NCI-H1092 treated with DMSO at 0.1 percent for 48 hours (cell line): ENCODE measurements around the gene GRIA1.

Source experiments
- DNase-seq: peaks from one replicate; lab custom pipeline; 2025; lab: John Stamatoyannopoulos, UW

GRIA1 gene

GRCh38 chr5:153613144-153613543, 122.7 kb downstream of the GRIA1 start:
- DNase-seq, result no peak

- no peak for DNase-seq
Measured at GRCh38 chr5:153613672-153614071, 123.2 kb downstream of the GRIA1 start.

GRCh38 chr5:153617190-153617589, 126.7 kb downstream of the GRIA1 start:
- DNase-seq, result no peak

GRCh38 chr5:153618307-153618706, 127.8 kb downstream of the GRIA1 start:
- no peak for DNase-seq

GRCh38 chr5:153618867-153619266, 128.4 kb downstream of the GRIA1 start:
- no peak for DNase-seq

GRCh38 chr5:153619771-153620170, 129.3 kb downstream of the GRIA1 start:
- DNase-seq, result no peak

- DNase-seq, result no peak
Measured at GRCh38 chr5:153623124-153623523, 132.7 kb downstream of the GRIA1 start.

- DNase-seq, result no peak
Measured at GRCh38 chr5:153623751-153624450, 133.4 kb downstream of the GRIA1 start.

GRCh38 chr5:153624451-153624765, 133.9 kb downstream of the GRIA1 start:
- DNase-seq, result no peak

GRCh38 chr5:153625826-153626354, 135.4 kb downstream of the GRIA1 start:
- no peak for DNase-seq

- DNase-seq, result no peak
Measured at GRCh38 chr5:153626836-153627235, 136.4 kb downstream of the GRIA1 start.

- no peak for DNase-seq
Measured at GRCh38 chr5:153629027-153629895, 138.8 kb downstream of the GRIA1 start.

- no peak for DNase-seq
Measured at GRCh38 chr5:153630546-153630945, 140.1 kb downstream of the GRIA1 start.

GRCh38 chr5:153632748-153633290, 142.3 kb downstream of the GRIA1 start:
- no peak for DNase-seq

- DNase-seq, result no peak
Measured at GRCh38 chr5:153636670-153637451, 146.4 kb downstream of the GRIA1 start.

- no peak for DNase-seq
Measured at GRCh38 chr5:153640293-153640692, 149.8 kb downstream of the GRIA1 start.

GRCh38 chr5:153641183-153641688, 150.8 kb downstream of the GRIA1 start:
- DNase-seq, result peak; percentile 19

GRCh38 chr5:153654504-153655200, 164.2 kb downstream of the GRIA1 start:
- no peak for DNase-seq

- no peak for DNase-seq
Measured at GRCh38 chr5:153655201-153655510, 164.7 kb downstream of the GRIA1 start.

GRCh38 chr5:153658149-153658548, 167.7 kb downstream of the GRIA1 start:
- no peak for DNase-seq

GRCh38 chr5:153658606-153659005, 168.1 kb downstream of the GRIA1 start:
- no peak for DNase-seq
